Astrocyte (in vitro differentiated cells and primary cell): ENCODE measurements around the gene USP40.

Source experiments
- EZH2 ChIP-seq: IDR thresholded peaks from 2 replicates; pipeline ENCODE4 v1.6.1; 2012; ENCODE audit warnings: mild to moderate bottlenecking, low read length, inconsistent platforms; ENCODE audit not compliant: insufficient read depth
- TF ChIP-seq, protein P1 (sequence below): IDR thresholded peaks from 2 replicates; pipeline ENCODE4 v1.5.1; 2011; ENCODE audit warnings: low read depth, mild to moderate bottlenecking, inconsistent platforms, low read length, moderate library complexity; ENCODE audit not compliant: insufficient read depth

DNA sequence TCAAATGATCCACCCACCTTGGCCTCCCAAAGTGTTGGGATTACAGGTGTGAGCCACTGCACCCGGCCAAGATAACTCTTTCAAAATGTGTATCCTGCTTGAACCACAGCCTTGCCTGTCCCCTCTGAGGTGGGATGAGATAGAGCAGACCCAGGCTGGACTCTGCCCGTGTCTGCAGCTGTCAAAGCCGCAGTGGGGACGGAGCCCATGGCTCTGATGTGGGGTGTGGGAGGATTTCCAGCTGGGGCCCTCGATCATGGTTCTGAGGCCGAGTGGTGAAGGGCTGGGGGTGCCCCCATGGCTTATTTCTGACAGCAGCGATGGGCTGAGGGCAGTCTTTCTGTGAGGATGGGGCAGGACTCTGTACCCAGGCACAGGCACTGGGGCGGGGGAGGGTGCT, 107.8 kb downstream of the USP40 start:
- no peak for TF ChIP-seq EZH2
- TF ChIP-seq, protein P1, sequence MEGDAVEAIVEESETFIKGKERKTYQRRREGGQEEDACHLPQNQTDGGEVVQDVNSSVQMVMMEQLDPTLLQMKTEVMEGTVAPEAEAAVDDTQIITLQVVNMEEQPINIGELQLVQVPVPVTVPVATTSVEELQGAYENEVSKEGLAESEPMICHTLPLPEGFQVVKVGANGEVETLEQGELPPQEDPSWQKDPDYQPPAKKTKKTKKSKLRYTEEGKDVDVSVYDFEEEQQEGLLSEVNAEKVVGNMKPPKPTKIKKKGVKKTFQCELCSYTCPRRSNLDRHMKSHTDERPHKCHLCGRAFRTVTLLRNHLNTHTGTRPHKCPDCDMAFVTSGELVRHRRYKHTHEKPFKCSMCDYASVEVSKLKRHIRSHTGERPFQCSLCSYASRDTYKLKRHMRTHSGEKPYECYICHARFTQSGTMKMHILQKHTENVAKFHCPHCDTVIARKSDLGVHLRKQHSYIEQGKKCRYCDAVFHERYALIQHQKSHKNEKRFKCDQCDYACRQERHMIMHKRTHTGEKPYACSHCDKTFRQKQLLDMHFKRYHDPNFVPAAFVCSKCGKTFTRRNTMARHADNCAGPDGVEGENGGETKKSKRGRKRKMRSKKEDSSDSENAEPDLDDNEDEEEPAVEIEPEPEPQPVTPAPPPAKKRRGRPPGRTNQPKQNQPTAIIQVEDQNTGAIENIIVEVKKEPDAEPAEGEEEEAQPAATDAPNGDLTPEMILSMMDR: no peak
